IMR-90 (cell line): ENCODE results near the gene NAMPT. TPM values are rescaled to one million over a fixed set of nuclear protein-coding genes. Genes with fewer than 3 reads are reported as not detected.

Experiments used
- ATAC-seq: fragments of 200-7000 bp; cut with Tn5 transposase; 2 replicates; pipeline ENCODE4 v1.9.1; 2020; ENCODE audit warnings: low read depth, mild to moderate bottlenecking, moderate library complexity
- BruUV-seq: library from RNA; stranded (reverse); fragments of 400-500 nt; replicated peaks from 2 replicates; lab custom pipeline; 2021; lab: Mats Ljungman, UMichigan
- CTCF ChIA-PET: fragments of 300-600 bp; formaldehyde crosslinking; extraction: SDS; loops from one replicate; lab custom pipeline; 2021; ENCODE audit warnings: antibody characterized with exemption; lab: Yijun Ruan, JAX
- POLR2A ChIA-PET: fragments of 300-600 bp; sonication (Branson Sonifier 250); formaldehyde crosslinking; loops from one replicate; lab custom pipeline; 2022; ENCODE audit warnings: antibody characterized with exemption; ENCODE audit not compliant: unreplicated experiment; lab: Charles Lee
- DNase-seq: peaks from one replicate; pipeline ENCODE4 v3.0.0; 2013
- H2AFZ ChIP-seq: replicated peaks from 2 replicates; pipeline ENCODE3; 2013; ENCODE audit warnings: low read length, mild to moderate bottlenecking; ENCODE audit not compliant: poor library complexity
- H2AK5ac ChIP-seq: 2 replicates; pipeline ENCODE4 v1.6.1; 2013; ENCODE audit warnings: low read depth, low read length, inconsistent platforms
- H2AK9ac ChIP-seq: replicated peaks from 2 replicates; pipeline ENCODE3; 2013; ENCODE audit warnings: mild to moderate bottlenecking, low read depth, low read length, moderate library complexity; ENCODE audit not compliant: poor library complexity
- H2BK120ac ChIP-seq: 2 replicates; pipeline ENCODE4 v1.6.1; 2013; ENCODE audit warnings: low read depth, low read length, inconsistent platforms
- H2BK15ac ChIP-seq: 3 replicates; pipeline ENCODE4 v1.6.1; 2013; ENCODE audit warnings: low read depth, low read length, inconsistent platforms
- H2BK20ac ChIP-seq: 2 replicates; pipeline ENCODE4 v1.6.1; 2013; ENCODE audit warnings: low read depth, mild to moderate bottlenecking, inconsistent platforms, low read length, moderate library complexity
- H2BK5ac ChIP-seq: 2 replicates; pipeline ENCODE4 v1.6.1; 2013; ENCODE audit warnings: mild to moderate bottlenecking, low read depth, low read length, inconsistent platforms; ENCODE audit not compliant: poor library complexity, severe bottlenecking
- H3K14ac ChIP-seq: replicated peaks from 2 replicates; pipeline ENCODE4 v1.6.1; 2013; ENCODE audit warnings: low read depth, low read length, inconsistent platforms
- H3K18ac ChIP-seq: 2 replicates; pipeline ENCODE4 v1.6.1; 2013; ENCODE audit warnings: low read depth, low read length, control low read depth
- H3K23ac ChIP-seq: 2 replicates; pipeline ENCODE4 v1.6.1; 2013; ENCODE audit warnings: low read depth, low read length, inconsistent platforms
- H3K27ac ChIP-seq: 2 replicates; pipeline ENCODE4 v1.5.1; 2013; ENCODE audit warnings: mild to moderate bottlenecking, control low read depth, low read length; ENCODE audit not compliant: insufficient read depth
- H3K27me3 ChIP-seq: 2 replicates; pipeline ENCODE4 v1.6.1; 2013; ENCODE audit warnings: low read length; ENCODE audit not compliant: control insufficient read depth, insufficient read depth
- H3K36me3 ChIP-seq: 2 replicates; pipeline ENCODE4 v1.6.1; 2013; ENCODE audit warnings: low read length, mixed read lengths; ENCODE audit not compliant: control insufficient read depth, insufficient read depth
- H3K4ac ChIP-seq: 2 replicates; pipeline ENCODE4 v1.6.1; 2013; ENCODE audit warnings: low read depth, low read length, inconsistent platforms
- H3K4me1 ChIP-seq: 2 replicates; pipeline ENCODE4 v1.6.1; 2013; ENCODE audit warnings: low read length, mixed read lengths; ENCODE audit not compliant: control insufficient read depth, insufficient read depth
- H3K4me2 ChIP-seq: 2 replicates; pipeline ENCODE4 v1.6.1; 2013; ENCODE audit warnings: low read depth, mild to moderate bottlenecking, control low read depth, low read length, moderate library complexity
- H3K4me3 ChIP-seq: 2 replicates; pipeline ENCODE4 v1.5.1; 2013; ENCODE audit warnings: low read depth, mild to moderate bottlenecking, control low read depth, low read length, moderate library complexity; ENCODE audit not compliant: insufficient read depth
- H3K56ac ChIP-seq: 2 replicates; pipeline ENCODE4 v1.6.1; 2013; ENCODE audit warnings: low read length, inconsistent platforms; ENCODE audit not compliant: insufficient read depth; ENCODE audit errors: extremely low read depth
- H3K79me1 ChIP-seq, 2 experiments: 2 replicates each; pipeline ENCODE4 v1.6.1; 2013; ENCODE audit warnings: low read length in 2 of 2, inconsistent platforms in 1 of 2, low read depth in 1 of 2
- H3K9ac ChIP-seq: 2 replicates; pipeline ENCODE4 v1.6.1; 2013; ENCODE audit warnings: low read depth, low read length, control low read depth
- H3K9me1 ChIP-seq: 2 replicates; pipeline ENCODE4 v1.6.1; 2013; ENCODE audit warnings: low read length, inconsistent platforms; ENCODE audit not compliant: insufficient read depth
- H3K9me3 ChIP-seq: 2 replicates; pipeline ENCODE4 v1.6.1; 2013; ENCODE audit warnings: low read length; ENCODE audit not compliant: control insufficient read depth, insufficient read depth
- H4K20me1 ChIP-seq: 2 replicates; pipeline ENCODE4 v1.6.1; 2013; ENCODE audit warnings: low read length, inconsistent platforms; ENCODE audit not compliant: insufficient read depth
- H4K5ac ChIP-seq: 2 replicates; pipeline ENCODE4 v1.6.1; 2013; ENCODE audit warnings: mild to moderate bottlenecking, low read depth, low read length, control low read depth
- H4K8ac ChIP-seq, 2 experiments: 2 replicates each; pipeline ENCODE4 v1.6.1; 2013; ENCODE audit warnings: low read depth in 2 of 2, low read length in 2 of 2, control low read depth in 1 of 2, inconsistent platforms in 1 of 2
- H4K91ac ChIP-seq: 2 replicates; pipeline ENCODE4 v1.6.1; 2013; ENCODE audit warnings: low read depth, low read length, inconsistent platforms; ENCODE audit not compliant: insufficient read depth
- CEBPB ChIP-seq: IDR thresholded peaks from 2 replicates; pipeline ENCODE4 v1.6.1; 2012; ENCODE audit warnings: low read depth, low read length, improper control_type of control experiment
- CHD1 ChIP-seq: IDR thresholded peaks from 2 replicates; pipeline ENCODE4 v1.6.1; 2012; ENCODE audit warnings: low read depth, low read length, improper control_type of control experiment
- FOS ChIP-seq: fragments of 150-350 bp; IDR thresholded peaks from 2 replicates; pipeline ENCODE4 v1.6.1; 2016; ENCODE audit warnings: low read depth, low read length
- MAFK ChIP-seq: IDR thresholded peaks from 2 replicates; pipeline ENCODE4 v1.6.1; 2012; ENCODE audit warnings: low read depth, low read length, improper control_type of control experiment
- MXI1 ChIP-seq: IDR thresholded peaks from 2 replicates; pipeline ENCODE4 v1.6.1; 2012; ENCODE audit warnings: low read depth, mild to moderate bottlenecking, low read length, moderate library complexity, borderline replicate concordance
- NFE2L2 ChIP-seq: fragments of 150-350 bp; IDR thresholded peaks from 2 replicates; pipeline ENCODE4 v1.6.1; 2016; ENCODE audit warnings: low read depth, mild to moderate bottlenecking, low read length
- POLR2A ChIP-seq: IDR thresholded peaks from 2 replicates; pipeline ENCODE4 v1.6.1; 2012; ENCODE audit warnings: mild to moderate bottlenecking, low read depth, low read length
- RAD21 ChIP-seq: IDR thresholded peaks from 2 replicates; pipeline ENCODE4 v1.6.1; 2012; ENCODE audit warnings: low read length, improper control_type of control experiment
- RCOR1 ChIP-seq: IDR thresholded peaks from 2 replicates; pipeline ENCODE4 v1.6.1; 2012; ENCODE audit warnings: mild to moderate bottlenecking, low read length, improper control_type of control experiment; ENCODE audit not compliant: insufficient replicate concordance
- RFX5 ChIP-seq: IDR thresholded peaks from 2 replicates; pipeline ENCODE4 v1.8.0; 2012; ENCODE audit warnings: low read depth, mild to moderate bottlenecking, low read length, moderate library complexity
- SMC3 ChIP-seq: fragments of 150-350 bp; IDR thresholded peaks from 2 replicates; pipeline ENCODE4 v1.6.1; 2016; ENCODE audit warnings: low read depth, mild to moderate bottlenecking, antibody characterized with exemption, low read length, moderate library complexity
- WGBS, 2 experiments: methylation state at CpG; one replicate each; pipeline versions ENCODE4 v1.1.5 to v1.1.7; 2013; ENCODE audit warnings: missing lambda C conversion rate in 2 of 2; ENCODE audit not compliant: insufficient read length in 1 of 2; ENCODE audit errors: extremely low coverage in 2 of 2; 5-methylcytosine and 5-hydroxymethylcytosine counted together
- dilution Hi-C: fragments of 300-500 bp; cut with HindIII; formaldehyde crosslinking; loops from one replicate; pipeline ENCODE4 v1.14.3; 2018; ENCODE audit warnings: low sequenced_read_pairs; ENCODE audit not compliant: unreplicated experiment
- in situ Hi-C: fragments of 300-500 bp; cut with MboI; formaldehyde crosslinking; loops from 3 replicates; pipeline ENCODE4 v1.14.3; 2019; ENCODE audit warnings: low sequenced_read_pairs, inconsistent platforms, mixed read lengths
- intact Hi-C: fragments of 100-400 bp; cut with micrococcal nuclease; formaldehyde crosslinking; loops from 2 replicates; pipeline ENCODE4 v1.10.0; 2022
- polyA plus RNA-seq, 3 experiments: library from polyadenylated mRNA; depleted of rRNA; stranded (reverse); fragments of >200 nt; gene quantifications; 2 replicates each; pipeline ENCODE4 v1.2.3, GENCODE V29; 2012; ENCODE audit warnings: low replicate concordance in 1 of 3
- total RNA-seq: library from RNA; depleted of rRNA; stranded (reverse); fragments of >200 nt; gene quantifications from 2 replicates; pipeline ENCODE4 v1.2.3, GENCODE V29; 2012
- TF ChIP-seq, protein P1 (sequence below): conservative IDR thresholded peaks from 2 replicates; pipeline ENCODE4 v1.5.1; 2012; ENCODE audit warnings: mild to moderate bottlenecking, low read depth, low read length, improper control_type of control experiment

NAMPT gene
- total and polyA plus RNA-seq, 2 of the 4 experiments (the other 2 are of a cell fraction) = 13.3 to 31.7 TPM

DNA sequence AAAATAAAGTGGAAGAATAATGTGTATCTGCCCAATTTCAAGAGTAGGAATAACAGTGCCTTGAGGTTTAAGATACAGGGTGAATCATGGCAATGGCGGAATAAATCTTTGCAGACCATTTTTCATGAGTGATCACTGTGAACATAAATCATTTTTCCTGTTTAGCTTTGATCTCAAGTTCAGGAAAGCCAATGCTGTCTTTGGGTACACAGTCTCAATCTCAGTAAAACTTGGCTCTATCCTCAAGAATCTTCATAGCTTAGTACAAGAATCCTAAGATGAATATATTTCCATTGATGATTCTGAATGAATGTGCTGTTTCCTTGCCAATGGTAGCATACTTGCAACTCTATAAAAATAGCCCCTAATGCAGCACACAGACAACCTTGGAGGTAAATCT, 6.8 kb downstream of the NAMPT start:
- intact Hi-C loops = no loop called here
- Histone ChIP-seq H3K4me3 (no peak overlapping the region), H3K27ac (no peak overlapping the region), H2BK15ac (no peak overlapping the region), H3K14ac (no peak overlapping the region), H3K18ac (no peak overlapping the region), H3K9me1 (peaks cover 5% of the 10 kb centered on the region), H2AK5ac (no peak overlapping the region), H3K4me1 (no peaks in the 10 kb centered on the region), H3K27me3 (no peaks in the 10 kb centered on the region), H3K23ac (no peak overlapping the region), H4K5ac (no peak overlapping the region), H4K8ac (no peak overlapping the region), H4K91ac (no peak overlapping the region), H3K4me2 (no peak overlapping the region), H4K20me1 (peaks cover 28% of the 10 kb centered on the region), H3K79me1 (peaks cover 26 to 48% of the 10 kb centered on the region in 2 experiments), H2AK9ac (no peak overlapping the region), H3K56ac (no peak overlapping the region), H2BK20ac (no peak overlapping the region), H2BK120ac (no peak overlapping the region), H2BK5ac (no peak overlapping the region), H2AFZ (no peak overlapping the region), H3K9me3 (no peaks in the 10 kb centered on the region), H3K4ac (no peak overlapping the region), H3K9ac (no peak overlapping the region), H3K36me3 (peaks cover 19% of the 10 kb centered on the region)
- TF ChIP-seq MXI1 (no peak), CEBPB (no peak), RCOR1 (no peak), NFE2L2 (no peak), FOS (no peak), RAD21 (no peak), POLR2A (no peak), SMC3 (no peak), RFX5 (no peak), CHD1 (no peak), MAFK (no peak)
- TF ChIP-seq, protein P1, sequence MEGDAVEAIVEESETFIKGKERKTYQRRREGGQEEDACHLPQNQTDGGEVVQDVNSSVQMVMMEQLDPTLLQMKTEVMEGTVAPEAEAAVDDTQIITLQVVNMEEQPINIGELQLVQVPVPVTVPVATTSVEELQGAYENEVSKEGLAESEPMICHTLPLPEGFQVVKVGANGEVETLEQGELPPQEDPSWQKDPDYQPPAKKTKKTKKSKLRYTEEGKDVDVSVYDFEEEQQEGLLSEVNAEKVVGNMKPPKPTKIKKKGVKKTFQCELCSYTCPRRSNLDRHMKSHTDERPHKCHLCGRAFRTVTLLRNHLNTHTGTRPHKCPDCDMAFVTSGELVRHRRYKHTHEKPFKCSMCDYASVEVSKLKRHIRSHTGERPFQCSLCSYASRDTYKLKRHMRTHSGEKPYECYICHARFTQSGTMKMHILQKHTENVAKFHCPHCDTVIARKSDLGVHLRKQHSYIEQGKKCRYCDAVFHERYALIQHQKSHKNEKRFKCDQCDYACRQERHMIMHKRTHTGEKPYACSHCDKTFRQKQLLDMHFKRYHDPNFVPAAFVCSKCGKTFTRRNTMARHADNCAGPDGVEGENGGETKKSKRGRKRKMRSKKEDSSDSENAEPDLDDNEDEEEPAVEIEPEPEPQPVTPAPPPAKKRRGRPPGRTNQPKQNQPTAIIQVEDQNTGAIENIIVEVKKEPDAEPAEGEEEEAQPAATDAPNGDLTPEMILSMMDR = no peak
- no CpG with 5 or more reads among the region's 1 CpG for WGBS, 2 experiments
- ATAC-seq = no peak
- ChIA-PET POLR2A (no interaction called here), CTCF (interaction anchor here (0.6 to 1.1 kb wide), 2 partner anchors 102 to 185 kb away, joined by 3 read pairs; no protein-coding TSS in a partner anchor)
- in situ Hi-C loops = loop anchor here (10.0 kb wide), 1 partner anchor 187 kb away; no protein-coding TSS in a partner anchor
- no peak for DNase-seq
- dilution Hi-C loops = no loop called here
- no TSS peak for BruUV-seq
